DND-41 (cell line): ENCODE data around the gene PLCB4.

Source experiments
- ATAC-seq: fragments of 200-7000 bp; cut with Tn5 transposase; 3 replicates; pipeline ENCODE4 v1.9.1; 2021; ENCODE audit warnings: low read depth; ENCODE audit not compliant: insufficient read depth
- DNase-seq: peaks from one replicate; pipeline ENCODE4 v3.0.0-alpha.2; 2020
- H2AFZ ChIP-seq: 2 replicates; pipeline ENCODE4 v1.6.0; 2012; ENCODE audit warnings: low read depth, low read length
- H3K27ac ChIP-seq: 2 replicates; pipeline ENCODE4 v1.5.1; 2012; ENCODE audit warnings: low read length, inconsistent platforms
- H3K27me3 ChIP-seq: fragments of 200-600 bp; sonication (generic); 2 replicates; pipeline ENCODE4 v1.6.0; 2012; ENCODE audit warnings: low read length, mild to moderate bottlenecking, inconsistent platforms; ENCODE audit not compliant: insufficient read depth, poor library complexity
- H3K36me3 ChIP-seq: 2 replicates; pipeline ENCODE4 v1.5.1; 2012; ENCODE audit warnings: low read length, inconsistent platforms; ENCODE audit not compliant: insufficient read depth
- H3K4me1 ChIP-seq: 2 replicates; pipeline ENCODE4 v1.5.1; 2012; ENCODE audit warnings: mild to moderate bottlenecking, low read length; ENCODE audit not compliant: insufficient read depth
- H3K4me2 ChIP-seq: 2 replicates; pipeline ENCODE4 v1.6.0; 2012; ENCODE audit warnings: mild to moderate bottlenecking, moderate library complexity, low read length, inconsistent platforms; ENCODE audit not compliant: insufficient read depth
- H3K4me3 ChIP-seq, 2 experiments: fragments of 200-600 bp in 1 of 2; shearing (Covaris generic) in 1 of 2; 2 replicates each; pipeline ENCODE4 v1.5.1; 2012 to 2016; ENCODE audit warnings: inconsistent platforms in 2 of 2, low read length in 2 of 2, mild to moderate bottlenecking in 2 of 2, low read depth in 1 of 2, moderate library complexity in 1 of 2
- H3K79me2 ChIP-seq: 2 replicates; pipeline ENCODE4 v1.6.0; 2012; ENCODE audit warnings: low read length, inconsistent platforms; ENCODE audit not compliant: insufficient read depth
- H3K9ac ChIP-seq: 2 replicates; pipeline ENCODE4 v1.6.0; 2012; ENCODE audit warnings: low read depth, mild to moderate bottlenecking, inconsistent platforms, low read length, moderate library complexity
- H3K9me3 ChIP-seq: 2 replicates; pipeline ENCODE4 v1.5.1; 2012; ENCODE audit warnings: low read length, moderate library complexity, mild to moderate bottlenecking, inconsistent platforms; ENCODE audit not compliant: insufficient read depth, severe bottlenecking
- H4K20me1 ChIP-seq: 2 replicates; pipeline ENCODE4 v1.6.0; 2012; ENCODE audit warnings: low read length; ENCODE audit not compliant: insufficient read depth
- CTCF ChIP-seq: IDR thresholded peaks from 2 replicates; pipeline ENCODE4 v1.5.1; 2012; ENCODE audit warnings: borderline replicate concordance, low read length, moderate library complexity, mild to moderate bottlenecking; ENCODE audit not compliant: poor library complexity, severe bottlenecking; ENCODE audit errors: extremely low read depth
- EZH2 ChIP-seq: IDR thresholded peaks from 3 replicates; pipeline ENCODE4 v1.6.1; 2012; ENCODE audit warnings: borderline replicate concordance, low read depth, mild to moderate bottlenecking, moderate library complexity, low read length, inconsistent platforms; ENCODE audit not compliant: severe bottlenecking

PLCB4 gene

GRCh38 chr20:9032758-9033157, 36.1 kb upstream of the PLCB4 start:
- H4K20me1 ChIP-seq, result no peaks in the 10 kb centered on the region
- H3K27ac ChIP-seq, result no peak overlapping the region
- H3K9ac ChIP-seq, result no peak overlapping the region
- H3K27me3 ChIP-seq, result no peaks in the 10 kb centered on the region
- no peak overlapping the region for H2AFZ ChIP-seq
- DNase-seq, result no peak
- TF ChIP-seq EZH2 (no peak), CTCF (no peak)
- H3K9me3 ChIP-seq, result no peaks in the 10 kb centered on the region
- H3K4me3 ChIP-seq, result no peak overlapping the region
- no peaks in the 10 kb centered on the region for H3K4me1 ChIP-seq
- H3K79me2 ChIP-seq, result no peaks in the 10 kb centered on the region
- H3K36me3 ChIP-seq, result no peaks in the 10 kb centered on the region
- no peak for ATAC-seq
- no peak overlapping the region for H3K4me2 ChIP-seq

DNA sequence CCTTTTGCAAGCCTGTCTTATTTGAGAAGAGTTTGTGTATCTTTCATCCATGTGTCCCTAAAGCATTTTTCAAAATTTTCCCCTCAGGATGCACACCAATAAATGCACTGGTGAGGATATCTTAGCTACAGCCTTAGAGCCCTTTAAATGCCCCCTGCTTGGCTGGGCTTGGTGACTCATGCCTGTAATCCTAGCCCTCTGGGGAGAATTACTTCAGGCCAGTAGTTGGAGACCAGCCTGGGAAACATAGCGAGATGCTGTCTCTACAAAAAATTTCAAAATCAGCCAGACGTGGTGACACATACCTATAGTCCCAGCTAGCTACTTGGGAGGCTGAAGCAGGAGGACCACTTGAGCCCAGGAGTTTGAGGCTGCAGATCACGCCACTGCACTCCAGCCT, 33.8 kb upstream of the PLCB4 start:
- Histone ChIP-seq H3K79me2 (no peaks in the 10 kb centered on the region), H3K4me1 (no peaks in the 10 kb centered on the region), H3K27me3 (no peaks in the 10 kb centered on the region), H2AFZ (no peak overlapping the region), H4K20me1 (no peaks in the 10 kb centered on the region), H3K4me3 (no peak overlapping the region), H3K27ac (no peak overlapping the region), H3K9me3 (no peaks in the 10 kb centered on the region), H3K36me3 (no peaks in the 10 kb centered on the region), H3K4me2 (no peak overlapping the region), H3K9ac (no peak overlapping the region)
- ATAC-seq (no peak), DNase-seq (no peak)
- TF ChIP-seq CTCF, result no peak
- TF ChIP-seq EZH2, result no peak

GRCh38 chr20:9036593-9036992, 32.3 kb upstream of the PLCB4 start:
- Histone ChIP-seq H3K27ac (no peak overlapping the region), H3K36me3 (no peaks in the 10 kb centered on the region), H3K9me3 (no peaks in the 10 kb centered on the region), H2AFZ (no peak overlapping the region), H3K9ac (no peak overlapping the region), H3K4me2 (no peak overlapping the region), H3K27me3 (no peaks in the 10 kb centered on the region), H3K79me2 (no peaks in the 10 kb centered on the region), H4K20me1 (no peaks in the 10 kb centered on the region), H3K4me1 (no peaks in the 10 kb centered on the region), H3K4me3 (no peak overlapping the region)
- ATAC-seq (no peak), DNase-seq (no peak)
- no peak for TF ChIP-seq EZH2
- no peak for TF ChIP-seq CTCF

DNA sequence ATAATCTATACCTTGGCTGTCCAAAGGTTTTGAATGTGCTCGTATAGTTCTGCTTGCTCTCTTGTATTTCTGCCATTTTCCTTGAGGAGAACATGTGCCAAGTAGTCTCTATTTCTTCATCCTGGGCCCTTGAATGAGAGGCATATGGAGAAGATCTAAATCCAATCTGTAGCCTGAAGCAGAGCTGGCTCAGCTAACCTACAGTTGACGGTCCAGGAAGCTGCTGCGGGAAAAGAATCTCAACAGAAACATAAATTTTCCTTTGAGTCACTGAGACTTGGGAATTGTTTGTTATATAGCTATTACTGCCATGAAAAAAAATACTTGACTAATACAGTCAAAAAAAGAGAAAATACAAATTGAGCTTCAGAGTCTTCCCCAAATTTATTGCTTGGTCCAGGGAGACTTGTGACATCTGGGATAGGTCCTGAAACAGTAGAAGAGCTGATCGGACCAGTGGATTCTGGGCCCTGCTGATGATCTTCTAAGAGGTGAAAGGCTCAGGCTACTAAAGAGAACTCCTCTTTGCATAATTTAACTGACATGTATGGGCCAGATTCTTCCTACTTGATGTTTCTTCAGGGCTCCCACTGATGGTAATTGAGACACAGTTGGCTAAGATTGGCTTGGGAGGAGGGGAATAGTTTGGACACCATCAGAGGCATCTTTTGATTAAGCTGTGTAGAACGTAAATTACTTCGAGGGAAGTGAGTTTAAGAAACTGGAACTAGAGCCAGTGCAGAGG, 29.9 kb upstream of the PLCB4 start:
- Histone ChIP-seq H2AFZ (no peak overlapping the region), H3K27me3 (no peaks in the 10 kb centered on the region), H3K79me2 (no peaks in the 10 kb centered on the region), H3K27ac (no peak overlapping the region), H3K4me3 (no peak overlapping the region), H3K9me3 (no peaks in the 10 kb centered on the region), H4K20me1 (no peaks in the 10 kb centered on the region), H3K9ac (no peak overlapping the region), H3K36me3 (no peaks in the 10 kb centered on the region), H3K4me1 (no peaks in the 10 kb centered on the region), H3K4me2 (no peak overlapping the region)
- TF ChIP-seq CTCF (no peak), EZH2 (no peak)
- no peak for DNase-seq
- ATAC-seq, result no peak
